NOMO-1 (cell line): ENCODE data around the gene SORCS2.

ENCODE experiments used
- DNase-seq, 2 experiments: peaks; one replicate each; lab custom pipeline; 2025; ENCODE audit not compliant: unreplicated experiment in 2 of 2; lab: John Stamatoyannopoulos, UW

Gene SORCS2

GRCh38 chr4:7183780-7184460 lies 8.4 kb upstream of the SORCS2 start:
- no peak for DNase-seq

- no peak for DNase-seq
Observed at GRCh38 chr4:7185487-7186030, 6.8 kb upstream of the SORCS2 start.

- no peak for DNase-seq
Observed at GRCh38 chr4:7186031-7186430, 6.3 kb upstream of the SORCS2 start.

- no peak for DNase-seq
Observed at GRCh38 chr4:7186516-7187167, 5.7 kb upstream of the SORCS2 start.

- no peak for DNase-seq
Observed at GRCh38 chr4:7187168-7187535, 5.2 kb upstream of the SORCS2 start.

- no peak for DNase-seq
Observed at GRCh38 chr4:7187691-7188090, 4.6 kb upstream of the SORCS2 start.

- DNase-seq: no peak
Observed at GRCh38 chr4:7189066-7189465, 3.3 kb upstream of the SORCS2 start.

- DNase-seq: no peak
Observed at GRCh38 chr4:7189475-7190277, 2.7 kb upstream of the SORCS2 start.

- no peak for DNase-seq
Observed at GRCh38 chr4:7190278-7190594, 2.1 kb upstream of the SORCS2 start.

GRCh38 chr4:7190691-7191545 lies 1.4 kb upstream of the SORCS2 start:
- no peak for DNase-seq

- no peak for DNase-seq
Observed at GRCh38 chr4:7191546-7192251, 639 bp upstream of the SORCS2 start.

- DNase-seq: no peak
Observed at GRCh38 chr4:7193030-7193958, 956 bp downstream of the SORCS2 start.

GRCh38 chr4:7194251-7195140 lies 2.2 kb downstream of the SORCS2 start:
- DNase-seq: peak; percentile 25

- no peak for DNase-seq
Observed at GRCh38 chr4:7195141-7195515, 2.8 kb downstream of the SORCS2 start.

- DNase-seq: no peak
Observed at GRCh38 chr4:7195546-7196287, 3.4 kb downstream of the SORCS2 start.

GRCh38 chr4:7196288-7196651 lies 3.9 kb downstream of the SORCS2 start:
- no peak for DNase-seq

- no peak for DNase-seq
Observed at GRCh38 chr4:7196736-7197135, 4.4 kb downstream of the SORCS2 start.

- no peak for DNase-seq
Observed at GRCh38 chr4:7197910-7198309, 5.6 kb downstream of the SORCS2 start.
